Measurements from ENCODE around the gene BCL2.
A peak's percentile ranks its signal among the peaks of the same experiment; 100 is the strongest.
"Not testable (repeated sequence)": the region's sequence is repeated elsewhere in the genome, so short reads cannot be mapped to it uniquely, and the experiment has no call there.

The BCL2 gene

GRCh38 chr18:63319383-63320122 is at the start of gene BCL2:
TSS of gene BCL2 (minus strand) at chr18:63319769.
- peak; percentile 59 for DNase-seq

- no peak for DNase-seq
Measured at GRCh38 chr18:63368611-63369010, 49.0 kb upstream of the BCL2 start.

- DNase-seq, result peak; percentile 99
Measured at GRCh38 chr18:63367053-63367953, 47.7 kb upstream of the BCL2 start, which contains the start of gene KDSR. TSS of gene KDSR (minus strand) at chr18:63367206. CDS start at chr18:63367118, 88 bp downstream.

GRCh38 chr18:63366213-63367052 is 46.9 kb upstream of the BCL2 start:
- peak; percentile 42 for DNase-seq

- DNase-seq, result no peak
Measured at GRCh38 chr18:63365876-63366212, 46.3 kb upstream of the BCL2 start.

- DNase-seq, result no peak
Measured at GRCh38 chr18:63363951-63364350, 44.4 kb upstream of the BCL2 start.

- not testable (repeated sequence) for DNase-seq
Measured at GRCh38 chr18:63363420-63363819, 43.9 kb upstream of the BCL2 start.

- DNase-seq, result no peak
Measured at GRCh38 chr18:63356272-63356896, 36.8 kb upstream of the BCL2 start.

- DNase-seq, result no peak
Measured at GRCh38 chr18:63350230-63350629, 30.7 kb upstream of the BCL2 start.

- DNase-seq, result no peak
Measured at GRCh38 chr18:63348508-63349136, 29.1 kb upstream of the BCL2 start.

GRCh38 chr18:63346480-63347183 is 27.1 kb upstream of the BCL2 start:
- DNase-seq, result no peak

- no peak for DNase-seq
Measured at GRCh38 chr18:63346031-63346430, 26.5 kb upstream of the BCL2 start.

GRCh38 chr18:63344918-63345317 is 25.3 kb upstream of the BCL2 start:
- DNase-seq, result no peak

GRCh38 chr18:63344263-63344662 is 24.7 kb upstream of the BCL2 start:
- DNase-seq, result no peak

GRCh38 chr18:63342206-63342605 is 22.6 kb upstream of the BCL2 start:
- DNase-seq, result no peak

- peak; percentile 23 for DNase-seq
Measured at GRCh38 chr18:63339920-63340484, 20.4 kb upstream of the BCL2 start.

- no peak for DNase-seq
Measured at GRCh38 chr18:63336366-63337099, 17.0 kb upstream of the BCL2 start.

GRCh38 chr18:63331105-63331504 is 11.5 kb upstream of the BCL2 start:
- DNase-seq, result no peak

GRCh38 chr18:63329431-63330145 is 10.0 kb upstream of the BCL2 start:
- no peak for DNase-seq

GRCh38 chr18:63326011-63326410 is 6.4 kb upstream of the BCL2 start:
- no peak for DNase-seq

Measured in NCI-H345 (cell line).